Activated CD8-positive, alpha-beta memory T cell treated with anti-CD3 and anti-CD28 coated beads, Interleukin-2, amount 50 U/mL, for 1 hour (primary cell): Measurements from ENCODE around the gene KIAA0513.

Experiments
- DNase-seq: peaks from one replicate; pipeline ENCODE4 v3.0.0-alpha.2; 2020; ENCODE audit errors: extremely low read depth

The KIAA0513 gene

GRCh38 chr16:85004587-85005205, 22.9 kb upstream of the KIAA0513 start:
- no peak for DNase-seq

DNA sequence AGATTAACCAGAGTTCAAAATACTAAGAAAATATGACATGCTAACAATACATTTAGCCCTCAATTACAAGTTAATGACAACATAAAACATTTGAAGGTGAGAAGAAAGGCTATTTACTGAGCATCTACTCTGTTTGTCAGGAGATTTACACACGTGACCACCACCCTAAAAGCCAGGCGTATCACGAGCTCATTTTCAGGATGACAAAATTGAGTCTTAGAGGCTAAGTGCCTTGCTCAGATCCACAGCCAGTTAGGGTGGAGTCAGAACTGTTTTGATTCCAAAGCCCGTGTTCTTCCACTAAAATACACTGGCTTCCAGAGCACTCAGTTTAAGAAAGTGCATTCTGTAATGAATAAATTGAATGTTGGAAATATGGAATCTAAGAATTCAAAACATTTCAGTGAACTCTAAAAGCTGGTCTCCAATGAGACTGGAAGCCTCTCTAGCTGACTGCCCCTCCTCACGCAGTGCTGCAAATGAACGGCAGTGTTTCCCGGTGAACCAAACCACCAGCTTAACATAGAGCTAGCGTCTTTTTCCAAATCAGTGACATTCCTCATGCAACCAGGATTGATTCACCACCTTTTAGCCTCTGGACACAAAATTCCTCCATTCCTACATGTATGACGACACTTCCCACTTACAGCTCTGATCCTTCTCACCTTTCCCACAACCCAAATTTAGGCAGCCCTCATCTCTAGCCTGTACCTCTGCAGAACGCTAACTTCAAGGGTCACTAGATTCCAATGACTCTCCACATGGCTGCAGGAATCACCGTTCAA, 22.1 kb upstream of the KIAA0513 start:
- no peak for DNase-seq

DNA sequence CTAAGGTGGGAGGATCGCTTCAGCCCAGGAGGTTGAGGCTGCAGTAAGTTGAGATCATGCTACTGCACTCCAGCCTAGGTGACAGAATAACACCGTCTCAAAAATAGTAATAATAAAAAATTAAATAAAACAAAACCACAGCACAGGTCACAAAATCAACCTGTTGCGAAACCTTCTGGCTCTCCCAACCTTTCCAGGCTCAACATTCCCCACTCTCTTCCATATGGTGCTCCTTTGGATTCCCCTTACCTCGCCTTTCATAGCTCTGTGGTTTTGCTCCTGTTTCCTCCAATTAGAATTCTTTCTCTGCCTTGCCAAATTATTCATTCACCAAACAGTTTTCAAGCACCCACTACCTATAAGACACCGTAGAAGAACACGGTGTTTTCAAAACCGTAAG, 21.0 kb upstream of the KIAA0513 start:
- DNase-seq = no peak

DNA sequence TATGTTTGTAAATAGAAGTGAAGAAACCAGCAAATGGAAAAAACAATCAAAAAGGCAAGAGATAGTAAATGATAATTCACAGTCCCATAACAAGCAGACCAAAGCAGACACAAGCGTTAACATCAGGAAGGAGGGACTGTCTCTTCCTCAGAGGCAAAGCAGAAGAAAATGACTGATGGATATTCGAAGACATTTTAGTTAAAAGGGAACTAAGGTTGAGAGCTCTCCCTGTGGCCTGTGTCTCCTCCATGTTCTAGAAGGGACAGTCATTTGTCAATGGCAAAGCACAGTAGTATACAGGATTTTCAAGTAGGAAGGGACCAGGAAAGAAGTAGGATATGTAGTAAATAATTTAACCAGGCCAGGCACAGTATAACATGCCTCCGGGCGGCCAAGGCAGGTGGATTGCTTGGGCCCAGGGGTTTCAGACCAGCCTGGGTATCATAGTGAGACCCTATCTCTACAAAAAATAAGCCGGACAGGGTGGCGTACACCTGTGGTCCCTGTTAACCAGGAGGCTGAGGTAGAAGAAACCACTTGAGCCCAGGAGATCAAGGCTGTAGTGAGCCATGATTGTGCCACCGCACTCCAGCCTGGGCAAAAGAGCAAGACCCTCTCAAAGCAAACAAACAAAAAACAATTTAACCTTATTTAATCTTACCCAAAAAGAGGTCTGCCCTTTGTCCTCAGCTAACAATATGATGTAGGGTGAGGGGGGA, 19.9 kb upstream of the KIAA0513 start:
- DNase-seq = no peak

- no peak for DNase-seq
Measured at GRCh38 chr16:85008271-85008670, 19.3 kb upstream of the KIAA0513 start.

DNA sequence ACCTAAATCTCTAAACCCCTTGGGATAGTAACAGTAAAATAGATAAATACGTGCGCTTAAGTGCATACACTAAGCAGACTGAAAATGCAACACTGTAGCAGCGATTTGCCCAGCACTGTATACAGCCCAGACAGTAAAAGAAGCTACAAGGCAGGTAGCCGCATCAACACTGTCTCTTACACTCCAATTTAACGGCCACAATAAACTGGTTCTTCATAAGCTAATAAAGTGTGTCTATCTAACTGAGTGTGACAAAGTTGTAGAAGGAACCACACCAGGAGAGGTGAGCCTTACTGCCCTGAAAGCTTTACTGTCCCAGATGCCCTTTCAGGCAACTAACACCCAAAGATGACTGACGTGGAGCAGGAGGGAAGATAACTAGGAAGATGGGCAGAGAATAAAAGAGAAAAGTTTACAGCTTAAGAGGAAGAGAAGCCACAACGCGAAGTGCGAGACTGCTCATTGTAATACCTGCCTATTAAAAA, 17.1 kb upstream of the KIAA0513 start:
- DNase-seq = no peak

DNA sequence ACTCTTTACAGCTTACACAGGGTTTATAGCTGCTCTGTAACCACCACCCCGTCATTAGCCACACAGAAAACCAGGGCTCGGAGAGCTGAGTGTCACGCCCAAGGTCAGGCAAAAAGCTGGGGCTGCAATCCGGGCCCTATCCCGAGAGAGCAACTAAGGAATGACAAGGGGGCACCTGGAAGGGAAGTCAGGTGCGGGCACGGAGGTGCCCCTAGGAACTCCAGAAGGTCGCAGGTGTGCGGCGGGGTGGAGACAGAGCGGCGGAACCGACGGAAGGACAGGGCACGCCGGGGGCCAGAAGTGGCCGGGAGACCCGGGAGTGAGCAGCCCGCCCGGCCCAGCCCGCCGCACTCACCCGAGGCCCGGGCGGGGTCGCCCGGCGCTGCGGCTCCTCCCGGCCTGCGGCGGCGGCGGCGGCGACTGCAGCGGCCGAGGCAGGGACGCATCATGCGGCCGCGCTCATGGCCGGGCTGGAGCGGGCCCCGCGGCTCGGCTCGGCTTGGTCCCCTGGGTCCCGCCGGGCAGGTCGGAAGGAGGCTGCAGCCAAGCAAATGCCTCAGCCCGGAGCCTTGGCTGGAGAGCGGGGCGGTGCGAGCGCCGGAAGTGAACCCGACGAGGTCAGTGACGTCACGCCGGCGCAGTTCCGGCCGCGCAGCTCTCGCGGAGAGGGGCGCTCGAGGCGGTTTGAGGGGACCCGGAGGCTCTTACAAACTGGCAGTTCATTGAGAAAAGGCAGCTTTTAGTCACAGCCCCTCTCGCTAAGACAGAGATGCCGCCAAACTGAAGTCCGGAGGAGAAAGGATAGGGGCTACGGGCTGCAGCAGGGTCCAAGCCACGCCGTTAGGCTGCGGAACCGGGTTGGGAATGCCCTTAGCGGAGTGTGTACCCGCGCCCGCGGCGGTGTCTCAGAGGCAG, 16.4 kb upstream of the KIAA0513 start, which contains the start of gene ZDHHC7:
Gene ZDHHC7 (minus strand): TSS at position 605 of the 915 bp plus-strand sequence. CDS start 20,917 bp downstream, outside the sequence.
- peak; percentile 54 for DNase-seq

DNA sequence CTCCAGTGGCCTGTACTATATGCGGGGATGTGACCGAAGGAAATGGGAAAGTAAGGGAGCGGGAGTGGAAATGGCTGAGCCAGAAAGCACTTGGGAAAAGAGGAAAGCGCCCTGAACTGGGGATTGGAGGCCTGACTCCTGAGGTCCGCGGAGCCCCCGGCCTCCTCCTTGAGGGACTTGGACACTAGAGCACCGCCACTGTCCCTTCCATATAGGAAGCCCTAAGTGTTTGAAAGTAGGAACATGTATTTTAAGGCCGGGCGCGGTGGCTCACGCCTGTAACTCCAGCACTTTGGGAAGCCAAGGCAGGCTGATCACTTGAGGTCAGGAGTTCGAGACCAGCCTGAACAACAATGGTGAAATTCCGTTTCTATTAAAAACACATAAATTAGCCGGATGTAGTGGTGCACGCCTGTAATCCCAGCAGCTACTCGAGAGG, 15.7 kb upstream of the KIAA0513 start:
- no peak for DNase-seq

DNA sequence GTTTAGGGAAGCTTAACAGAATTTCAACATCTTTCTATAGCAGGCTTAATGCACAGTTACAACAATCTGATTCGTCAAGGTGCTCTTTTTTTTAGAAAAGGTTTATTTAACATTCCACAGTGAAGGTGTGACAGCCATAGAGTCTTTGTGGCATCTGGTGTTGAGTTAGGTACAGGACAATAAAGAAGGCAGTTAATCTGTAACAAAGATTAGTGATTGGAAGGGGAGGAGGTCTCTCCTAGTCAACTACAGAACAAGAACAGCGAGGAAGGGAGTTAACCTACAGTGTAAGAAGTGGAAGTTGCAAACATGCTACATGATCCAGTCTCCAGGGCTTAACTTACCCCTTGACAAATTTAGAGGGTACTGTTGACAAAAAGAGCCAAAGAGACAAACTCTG, 13.3 kb upstream of the KIAA0513 start:
- no peak for DNase-seq

DNA sequence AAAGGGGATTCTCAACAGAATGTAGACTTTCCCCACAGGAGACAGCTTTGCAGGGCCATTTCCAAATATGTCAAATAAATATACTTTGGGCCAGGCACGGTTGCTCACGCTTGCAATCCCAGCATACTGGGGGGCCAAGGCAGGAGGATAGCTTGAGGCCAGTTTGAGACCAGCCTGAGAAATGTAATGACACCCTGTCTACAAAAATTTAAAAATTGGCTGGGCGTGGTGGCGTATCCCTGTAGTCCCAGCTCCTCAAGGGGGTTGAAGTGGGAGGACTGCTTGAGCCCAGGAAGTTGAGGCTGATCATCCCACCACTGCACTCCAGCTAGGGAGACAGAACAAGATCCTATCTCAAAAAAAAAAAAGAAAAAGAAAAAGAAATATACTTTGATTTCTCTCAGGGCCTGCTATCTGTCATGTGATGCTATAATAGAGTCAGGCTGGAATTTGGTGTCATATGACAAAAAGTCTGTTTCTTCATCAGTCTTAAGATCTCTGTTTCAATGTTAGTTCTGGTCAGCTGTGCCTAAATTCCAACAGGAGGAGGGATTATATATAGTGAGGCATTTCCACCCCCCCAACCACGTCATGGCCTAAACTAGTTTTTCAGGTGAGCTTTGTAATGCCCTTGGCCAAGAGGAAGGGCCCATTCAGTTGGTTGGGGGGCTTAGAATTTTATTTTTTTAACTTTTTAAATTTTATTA, 12.0 kb upstream of the KIAA0513 start:
- no peak for DNase-seq

GRCh38 chr16:85017151-85017550, 10.4 kb upstream of the KIAA0513 start:
- DNase-seq = no peak

DNA sequence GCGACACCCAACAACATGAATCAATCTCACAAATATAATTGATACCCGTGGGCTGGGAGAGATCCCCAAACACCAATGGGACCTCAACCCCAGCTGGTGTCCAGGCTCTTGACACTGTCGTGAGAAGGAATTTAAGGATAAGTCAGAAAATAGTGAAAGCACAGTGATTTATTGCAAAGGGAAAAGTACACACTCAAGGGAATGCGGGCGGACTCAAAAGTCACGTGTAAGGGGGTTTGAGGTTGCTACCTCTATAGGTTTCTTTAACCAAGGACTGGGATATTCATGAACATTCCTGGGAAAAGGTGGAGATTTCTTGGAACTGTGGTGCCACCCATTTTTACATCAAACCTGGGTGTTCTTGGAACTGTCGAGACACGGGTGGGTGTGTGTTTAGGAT, 10.0 kb upstream of the KIAA0513 start:
- no peak for DNase-seq

GRCh38 chr16:85018529-85019236, 8.9 kb upstream of the KIAA0513 start:
- DNase-seq = no peak

DNA sequence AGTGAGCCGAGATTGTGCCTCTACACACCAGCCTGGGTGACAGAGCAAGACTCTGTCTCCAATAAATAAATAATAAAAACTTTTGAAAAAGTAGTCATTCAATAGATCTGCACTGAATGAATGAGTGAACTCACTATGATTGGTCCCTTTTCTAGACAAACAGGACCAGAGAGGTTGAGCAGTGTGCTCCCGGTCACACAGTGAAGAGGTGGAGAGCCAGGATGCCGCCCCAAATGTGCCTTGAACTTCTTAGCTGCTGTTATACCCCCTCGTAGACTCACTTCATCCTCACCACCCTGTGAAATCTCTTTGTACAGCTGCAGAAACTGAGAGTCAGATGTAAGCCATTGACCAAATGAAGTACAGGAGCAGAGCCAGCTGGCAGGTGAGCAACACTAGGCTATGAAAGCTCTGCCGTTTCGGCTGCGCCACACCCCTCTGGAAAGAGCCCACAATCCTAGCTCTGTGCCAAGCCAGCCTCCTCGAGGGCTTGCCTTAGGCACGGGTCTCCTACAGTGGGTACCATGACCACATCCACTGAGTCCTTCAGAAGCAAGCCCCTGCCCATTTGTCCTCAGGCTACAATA, 7.8 kb upstream of the KIAA0513 start:
- DNase-seq = no peak

DNA sequence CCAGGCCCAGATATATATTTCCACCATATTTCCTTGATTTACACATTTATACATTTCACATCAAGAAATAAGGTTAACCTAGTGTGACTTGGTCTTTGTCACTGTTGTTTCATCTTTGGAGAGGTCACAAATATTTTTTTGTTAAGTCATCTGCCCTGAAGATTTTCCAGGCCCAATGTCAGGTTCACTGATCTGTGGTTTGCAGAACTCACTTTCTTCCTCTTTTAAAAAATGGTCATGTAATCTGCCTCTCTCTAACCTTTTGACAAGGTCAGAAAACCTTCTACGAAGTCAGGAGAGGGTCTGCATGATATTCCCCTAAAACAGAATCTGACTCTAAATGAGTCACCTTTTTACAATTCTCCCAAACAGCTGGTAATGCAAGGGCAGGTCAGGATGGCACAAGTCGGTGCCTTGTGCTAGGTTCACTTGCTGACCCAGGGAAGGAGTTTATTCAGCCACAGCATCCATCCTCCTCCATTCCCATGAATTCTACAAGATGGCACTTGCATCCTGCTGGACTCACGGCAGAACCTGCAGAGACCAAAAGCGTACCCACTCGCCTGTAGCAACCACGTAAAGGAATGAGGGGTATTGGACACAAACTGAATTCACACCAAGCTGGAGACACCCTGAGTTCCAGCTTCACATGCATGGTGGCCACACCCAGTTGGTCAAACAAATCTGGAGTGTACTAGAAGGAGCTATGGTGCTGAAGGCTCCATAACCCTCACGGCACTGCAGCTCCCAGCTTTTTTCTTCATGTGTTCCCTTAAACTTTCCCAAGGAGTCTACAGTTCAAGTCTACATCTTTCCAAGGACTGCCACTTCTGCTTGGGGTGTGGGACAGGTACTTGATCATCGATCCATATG, 1.6 kb upstream of the KIAA0513 start:
- DNase-seq = no peak

DNA sequence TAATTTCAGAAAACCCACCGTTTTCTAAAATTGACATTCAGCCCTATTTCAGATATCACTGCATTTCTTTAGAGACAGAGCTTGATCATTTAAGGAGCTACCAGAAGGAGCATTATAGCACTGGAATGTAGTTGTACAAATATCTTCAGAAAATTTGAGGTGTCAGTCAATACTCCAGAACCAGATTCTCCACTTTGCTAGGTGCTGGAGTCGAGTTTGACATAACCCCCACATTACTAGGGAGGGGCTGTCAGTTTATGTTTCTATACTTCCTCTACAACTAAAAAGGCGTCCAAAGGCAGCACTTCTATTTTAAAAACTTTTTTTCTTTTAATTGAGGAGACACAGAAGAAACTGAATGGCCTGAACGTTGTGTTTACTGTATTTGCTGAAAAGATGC, 892 bp upstream of the KIAA0513 start:
- no peak for DNase-seq

DNA sequence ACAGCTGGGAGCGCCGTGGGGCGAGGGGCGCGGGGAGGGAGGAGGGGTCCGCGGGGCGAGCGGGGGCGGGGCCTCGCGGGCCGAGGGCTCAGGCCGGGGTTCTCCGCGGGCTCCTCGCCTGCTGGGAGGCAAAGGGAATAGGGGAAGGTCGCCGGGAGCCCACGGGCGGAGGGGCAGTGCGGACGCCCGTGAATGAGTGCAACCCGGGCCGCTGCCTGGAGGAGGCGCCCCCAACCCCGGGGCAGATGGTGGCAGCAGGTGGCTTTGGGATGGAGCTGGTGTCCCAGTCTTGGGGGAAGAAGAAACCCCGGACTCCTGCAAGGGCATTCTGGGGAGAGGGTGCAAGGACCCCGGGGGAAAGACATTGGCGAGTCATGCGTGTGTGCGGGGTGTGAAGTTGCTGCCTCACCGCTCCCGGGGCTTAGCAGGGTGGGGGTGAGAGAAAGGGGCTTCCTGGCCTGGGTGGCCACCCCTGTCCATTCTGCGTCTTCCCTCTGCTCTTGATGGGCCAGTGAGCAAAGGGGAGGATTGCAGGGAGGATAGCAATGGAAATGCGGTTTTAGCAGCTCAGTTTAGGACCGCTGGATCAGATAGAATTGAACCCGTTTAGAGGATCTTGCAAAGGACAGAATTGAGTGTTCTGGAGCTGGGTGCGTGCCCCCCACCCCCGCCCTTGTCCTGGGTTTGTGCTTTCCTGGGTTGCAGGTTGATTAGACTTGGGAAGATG, 526 bp downstream of the KIAA0513 start:
- no peak for DNase-seq
